HepG2 (cell line): Measurements from ENCODE around the gene ZDHHC18. TPM values are rescaled to one million over a fixed set of nuclear protein-coding genes. Genes with fewer than 3 reads are reported as not detected.

Experiments used
- ATRX ChIP-seq: sonication (generic); formaldehyde crosslinking; IDR thresholded peaks from 2 replicates; pipeline ENCODE4 v1.4.0; 2020; ENCODE audit warnings: missing genetic modification reagents, borderline replicate concordance
- DNMT3B ChIP-seq: conservative IDR thresholded peaks from 2 replicates; pipeline ENCODE4 v1.6.1; 2016; ENCODE audit warnings: missing biosample characterization, control low read depth
- EP300 ChIP-seq, 3 experiments: sonication (generic) in 1 of 3; formaldehyde crosslinking in 1 of 3; IDR thresholded peaks; 2 replicates each; pipeline versions ENCODE4 v1.5.1 to v1.6.1; 2011 to 2020; ENCODE audit warnings: low read depth in 2 of 3, low read length in 2 of 3, borderline replicate concordance in 1 of 3, improper control_type of control experiment in 1 of 3, mild to moderate bottlenecking in 1 of 3, missing genetic modification reagents in 1 of 3, moderate library complexity in 1 of 3
- FOXO1 ChIP-seq: sonication (generic); formaldehyde crosslinking; IDR thresholded peaks from 2 replicates; pipeline ENCODE4 v1.4.0; 2020; ENCODE audit warnings: missing genetic modification reagents
- HDAC1 ChIP-seq: sonication (generic); formaldehyde crosslinking; IDR thresholded peaks from 2 replicates; pipeline ENCODE4 v1.5.1; 2020; ENCODE audit warnings: mild to moderate bottlenecking, missing genetic modification reagents
- KMT2B ChIP-seq: IDR thresholded peaks from 2 replicates; pipeline ENCODE4 v1.6.1; 2016; ENCODE audit warnings: missing genetic modification reagents, missing compliant biosample characterization
- PATZ1 ChIP-seq: sonication (generic); formaldehyde crosslinking; IDR thresholded peaks from 2 replicates; pipeline ENCODE4 v1.4.0; 2020; ENCODE audit warnings: missing genetic modification reagents
- REXO4 ChIP-seq: sonication (generic); formaldehyde crosslinking; IDR thresholded peaks from 2 replicates; pipeline ENCODE4 v1.8.0; 2022; ENCODE audit warnings: missing genetic modification reagents, mild to moderate bottlenecking, borderline replicate concordance
- RXRA ChIP-seq: sonication (generic); formaldehyde crosslinking; IDR thresholded peaks from 2 replicates; pipeline ENCODE4 v1.5.1; 2020; ENCODE audit warnings: missing genetic modification reagents
- SRSF1 ChIP-seq: fragments of 200-400 bp; formaldehyde crosslinking; optimal IDR thresholded peaks from 2 replicates; pipeline ENCODE3; 2017; ENCODE audit warnings: mild to moderate bottlenecking, low read depth, low read length, moderate library complexity
- THAP7 ChIP-seq: sonication (generic); formaldehyde crosslinking; IDR thresholded peaks from 2 replicates; pipeline ENCODE4 v1.8.1; 2023; ENCODE audit warnings: mild to moderate bottlenecking, missing genetic modification reagents
- ZNF124 ChIP-seq: sonication (generic); formaldehyde crosslinking; IDR thresholded peaks from 2 replicates; pipeline ENCODE4 v1.4.0; 2020; ENCODE audit warnings: missing genetic modification reagents
- ZNF883 ChIP-seq: sonication (generic); formaldehyde crosslinking; IDR thresholded peaks from 2 replicates; pipeline ENCODE4 v1.5.1; 2020; ENCODE audit warnings: mild to moderate bottlenecking, missing genetic modification reagents; ENCODE audit errors: not compliant biosample characterization
- polyA plus RNA-seq, 8 experiments: library from polyadenylated mRNA; depleted of rRNA in 3 of 8; stranded (reverse) in 7 of 8; unstranded in 1 of 8; fragments of >200 nt; fragmentation: Illumina TruSeq in 4 of 8; extraction: Trizol in 4 of 8; gene quantifications; 2 replicates each; pipeline versions ENCODE4 v1.2.1 to v1.2.3, GENCODE V29; 2011 to 2016; ENCODE audit warnings: low read depth in 4 of 8, missing spikeins in 1 of 8, mixed read lengths in 1 of 8; ENCODE audit not compliant: insufficient read depth in 1 of 8
- total RNA-seq, 5 experiments: library from RNA; depleted of rRNA; stranded (reverse); fragments of >200 nt; fragmentation: Illumina TruSeq; extraction: Trizol; gene quantifications; 2 replicates each; pipeline ENCODE4 v1.2.3, GENCODE V29; 2016; ENCODE audit warnings: low read depth in 1 of 5
- TF ChIP-seq, protein P1 (sequence below): sonication (generic); formaldehyde crosslinking; IDR thresholded peaks from 2 replicates; pipeline ENCODE4 v1.4.0; 2020; ENCODE audit warnings: missing genetic modification reagents, borderline replicate concordance
- TF ChIP-seq, protein P2 (sequence below): sonication (generic); formaldehyde crosslinking; IDR thresholded peaks from 2 replicates; pipeline ENCODE4 v1.8.1; 2023; ENCODE audit warnings: mild to moderate bottlenecking, missing genetic modification reagents
- TF ChIP-seq, protein P3 (sequence below): sonication (generic); formaldehyde crosslinking; IDR thresholded peaks from 2 replicates; pipeline ENCODE4 v1.8.1; 2023; ENCODE audit warnings: mild to moderate bottlenecking, moderate library complexity, missing genetic modification reagents

ZDHHC18 gene
- total and polyA plus RNA-seq, 2 of the 13 experiments (the other 11 are each of a cell fraction or from before 2014, with no cell fraction given): 13.2 to 35.3 TPM

DNA sequence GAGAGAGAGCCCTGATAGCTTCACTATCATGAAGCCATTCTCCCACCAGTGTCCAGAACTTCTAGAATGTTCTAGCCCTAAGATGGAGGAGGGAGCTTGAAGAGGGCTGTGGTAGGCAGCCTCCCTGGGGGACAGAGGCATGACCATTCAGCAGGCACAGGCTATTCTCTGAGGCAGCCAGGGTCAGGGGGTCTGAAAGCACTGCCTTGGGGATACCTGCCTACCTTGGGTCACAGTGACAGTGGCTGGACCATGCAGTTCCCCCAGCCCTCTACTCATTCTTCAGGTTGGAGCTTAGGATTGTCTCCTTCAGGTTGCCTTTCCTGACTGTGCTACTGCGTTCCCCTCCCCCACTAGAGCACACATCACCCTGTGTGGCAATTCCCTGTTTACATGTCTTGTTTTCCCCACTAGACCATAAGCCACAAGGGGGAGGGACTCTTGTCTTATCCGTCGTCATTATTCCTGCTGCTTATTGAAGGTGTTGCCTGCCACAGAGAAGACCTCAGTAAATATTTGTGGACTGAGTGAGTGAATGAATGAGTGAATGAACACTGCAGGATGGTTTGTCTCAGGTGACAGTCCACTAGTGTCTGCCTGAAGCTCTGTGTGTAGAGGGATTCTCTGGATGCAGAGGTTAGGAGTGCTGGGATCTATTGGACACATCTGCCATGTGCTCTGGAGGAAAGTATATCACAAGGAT lies 5.2 kb downstream of the ZDHHC18 start (continued):
- TF ChIP-seq, protein P1, sequence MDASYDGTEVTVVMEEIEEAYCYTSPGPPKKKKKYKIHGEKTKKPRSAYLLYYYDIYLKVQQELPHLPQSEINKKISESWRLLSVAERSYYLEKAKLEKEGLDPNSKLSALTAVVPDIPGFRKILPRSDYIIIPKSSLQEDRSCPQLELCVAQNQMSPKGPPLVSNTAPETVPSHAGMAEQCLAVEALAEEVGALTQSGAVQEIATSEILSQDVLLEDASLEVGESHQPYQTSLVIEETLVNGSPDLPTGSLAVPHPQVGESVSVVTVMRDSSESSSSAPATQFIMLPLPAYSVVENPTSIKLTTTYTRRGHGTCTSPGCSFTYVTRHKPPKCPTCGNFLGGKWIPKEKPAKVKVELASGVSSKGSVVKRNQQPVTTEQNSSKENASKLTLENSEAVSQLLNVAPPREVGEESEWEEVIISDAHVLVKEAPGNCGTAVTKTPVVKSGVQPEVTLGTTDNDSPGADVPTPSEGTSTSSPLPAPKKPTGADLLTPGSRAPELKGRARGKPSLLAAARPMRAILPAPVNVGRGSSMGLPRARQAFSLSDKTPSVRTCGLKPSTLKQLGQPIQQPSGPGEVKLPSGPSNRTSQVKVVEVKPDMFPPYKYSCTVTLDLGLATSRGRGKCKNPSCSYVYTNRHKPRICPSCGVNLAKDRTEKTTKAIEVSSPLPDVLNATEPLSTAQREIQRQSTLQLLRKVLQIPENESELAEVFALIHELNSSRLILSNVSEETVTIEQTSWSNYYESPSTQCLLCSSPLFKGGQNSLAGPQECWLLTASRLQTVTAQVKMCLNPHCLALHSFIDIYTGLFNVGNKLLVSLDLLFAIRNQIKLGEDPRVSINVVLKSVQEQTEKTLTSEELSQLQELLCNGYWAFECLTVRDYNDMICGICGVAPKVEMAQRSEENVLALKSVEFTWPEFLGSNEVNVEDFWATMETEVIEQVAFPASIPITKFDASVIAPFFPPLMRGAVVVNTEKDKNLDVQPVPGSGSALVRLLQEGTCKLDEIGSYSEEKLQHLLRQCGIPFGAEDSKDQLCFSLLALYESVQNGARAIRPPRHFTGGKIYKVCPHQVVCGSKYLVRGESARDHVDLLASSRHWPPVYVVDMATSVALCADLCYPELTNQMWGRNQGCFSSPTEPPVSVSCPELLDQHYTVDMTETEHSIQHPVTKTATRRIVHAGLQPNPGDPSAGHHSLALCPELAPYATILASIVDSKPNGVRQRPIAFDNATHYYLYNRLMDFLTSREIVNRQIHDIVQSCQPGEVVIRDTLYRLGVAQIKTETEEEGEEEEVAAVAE (CRISPR knock-in tag): peak; percentile 77; the same call in 1 of the 2 replicates
- TF ChIP-seq PATZ1 (CRISPR knock-in tag) (peak; percentile 75), SRSF1 (no peak), THAP7 (CRISPR knock-in tag) (no peak), HDAC1 (CRISPR knock-in tag) (peak; percentile 76), KMT2B (peak; percentile 67; the same call in 1 of the 2 replicates), ZNF124 (CRISPR knock-in tag) (peak; percentile 65; the same call in 1 of the 2 replicates), ATRX (CRISPR knock-in tag) (no peak), RXRA (CRISPR knock-in tag) (peak; percentile 65; the same call in 1 of the 2 replicates), DNMT3B (CRISPR knock-in tag) (no peak), ZNF883 (CRISPR knock-in tag) (peak; percentile 18), EP300 (IDR thresholded peaks at IDR 0.05; ENCODE audit: low read depth in 2 of 2, low read length in 2 of 2) (peak in 1 of 2 experiments; percentile 77; a peak in 3 of 4 replicates), EP300 (CRISPR knock-in tag; IDR thresholded peaks at IDR 0.05; ENCODE audit: borderline replicate concordance) (peak; percentile 88), REXO4 (CRISPR knock-in tag) (no peak), FOXO1 (CRISPR knock-in tag) (peak; percentile 98)
- TF ChIP-seq, protein P2, sequence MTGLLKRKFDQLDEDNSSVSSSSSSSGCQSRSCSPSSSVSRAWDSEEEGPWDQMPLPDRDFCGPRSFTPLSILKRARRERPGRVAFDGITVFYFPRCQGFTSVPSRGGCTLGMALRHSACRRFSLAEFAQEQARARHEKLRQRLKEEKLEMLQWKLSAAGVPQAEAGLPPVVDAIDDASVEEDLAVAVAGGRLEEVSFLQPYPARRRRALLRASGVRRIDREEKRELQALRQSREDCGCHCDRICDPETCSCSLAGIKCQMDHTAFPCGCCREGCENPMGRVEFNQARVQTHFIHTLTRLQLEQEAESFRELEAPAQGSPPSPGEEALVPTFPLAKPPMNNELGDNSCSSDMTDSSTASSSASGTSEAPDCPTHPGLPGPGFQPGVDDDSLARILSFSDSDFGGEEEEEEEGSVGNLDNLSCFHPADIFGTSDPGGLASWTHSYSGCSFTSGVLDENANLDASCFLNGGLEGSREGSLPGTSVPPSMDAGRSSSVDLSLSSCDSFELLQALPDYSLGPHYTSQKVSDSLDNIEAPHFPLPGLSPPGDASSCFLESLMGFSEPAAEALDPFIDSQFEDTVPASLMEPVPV (CRISPR knock-in tag): 0 out of 2 replicates have a peak, but pooled peaks have one; percentile 24
- TF ChIP-seq, protein P3, sequence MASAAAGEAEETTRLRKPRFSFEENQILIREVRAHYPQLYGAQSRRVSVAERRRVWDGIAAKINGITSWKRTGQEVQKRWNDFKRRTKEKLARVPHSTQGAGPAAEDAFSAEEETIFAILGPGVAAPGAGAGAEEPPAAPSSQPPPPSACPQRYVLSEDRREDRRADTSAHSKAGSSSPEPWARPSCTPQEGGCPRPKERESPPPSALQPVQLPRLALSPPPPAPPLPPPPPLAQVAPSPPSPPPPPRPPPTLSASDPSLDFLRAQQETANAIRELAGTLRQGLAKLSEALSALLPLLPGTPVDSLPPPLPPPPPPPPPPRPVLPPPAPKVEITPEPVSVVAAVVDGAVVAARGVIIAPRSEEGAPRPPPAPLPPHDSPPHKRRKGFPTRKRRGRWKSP (CRISPR knock-in tag): peak; percentile 28; the same call in 1 of the 2 replicates
